GM18502 (cell line): ENCODE measurements around the gene ZNF516.

ENCODE experiments used
- ATAC-seq: cut with Tn5 transposase; IDR thresholded peaks from one replicate; pipeline ENCODE4 v1.9.1; 2021; ENCODE audit warnings: mild to moderate bottlenecking; ENCODE audit not compliant: unreplicated experiment, poor library complexity

ZNF516 gene

GRCh38 chr18:76472829-76473228 lies 22.2 kb downstream of the ZNF516 start:
- no peak for ATAC-seq

GRCh38 chr18:76471593-76471992 lies 23.4 kb downstream of the ZNF516 start:
- ATAC-seq = no peak

GRCh38 chr18:76468345-76469304 lies 26.4 kb downstream of the ZNF516 start:
- no peak for ATAC-seq

GRCh38 chr18:76467371-76468190 lies 27.5 kb downstream of the ZNF516 start:
- no peak for ATAC-seq

GRCh38 chr18:76466410-76466991 lies 28.5 kb downstream of the ZNF516 start:
- ATAC-seq = no peak

- ATAC-seq = no peak
Measured at GRCh38 chr18:76465630-76466409, 29.2 kb downstream of the ZNF516 start.

GRCh38 chr18:76464281-76465259 lies 30.5 kb downstream of the ZNF516 start:
- no peak for ATAC-seq

GRCh38 chr18:76463872-76464271 lies 31.2 kb downstream of the ZNF516 start:
- no peak for ATAC-seq

- no peak for ATAC-seq
Measured at GRCh38 chr18:76463358-76463757, 31.7 kb downstream of the ZNF516 start.

- ATAC-seq = no peak
Measured at GRCh38 chr18:76462326-76462694, 32.7 kb downstream of the ZNF516 start.

- no peak for ATAC-seq
Measured at GRCh38 chr18:76461692-76462325, 33.2 kb downstream of the ZNF516 start.

- ATAC-seq = no peak
Measured at GRCh38 chr18:76461148-76461547, 33.9 kb downstream of the ZNF516 start.

- no peak for ATAC-seq
Measured at GRCh38 chr18:76460482-76460881, 34.6 kb downstream of the ZNF516 start.

- no peak for ATAC-seq
Measured at GRCh38 chr18:76459687-76460350, 35.2 kb downstream of the ZNF516 start.

- no peak for ATAC-seq
Measured at GRCh38 chr18:76459312-76459686, 35.7 kb downstream of the ZNF516 start.

- ATAC-seq = no peak
Measured at GRCh38 chr18:76458522-76459311, 36.3 kb downstream of the ZNF516 start.

- ATAC-seq = no peak
Measured at GRCh38 chr18:76457957-76458356, 37.1 kb downstream of the ZNF516 start.
